ENCODE results near the gene OR5H14.
"Not testable (repeated sequence)": the region's sequence is repeated elsewhere in the genome, so short reads cannot be mapped to it uniquely, and the experiment has no call there.

The OR5H14 gene

GRCh38 chr3:98147179-98147578 lies at the start of gene OR5H14:
OR5H14 (plus strand) TSS chr3:98147479; CDS start chr3:98149386, 1,907 bp downstream.
- DNase-seq (ENCODE audit: low read depth in 2 of 2): no peak

- DNase-seq (ENCODE audit: low read depth in 2 of 2): no peak
Measured at GRCh38 chr3:98099848-98100247, 47.4 kb upstream of the OR5H14 start.

DNA sequence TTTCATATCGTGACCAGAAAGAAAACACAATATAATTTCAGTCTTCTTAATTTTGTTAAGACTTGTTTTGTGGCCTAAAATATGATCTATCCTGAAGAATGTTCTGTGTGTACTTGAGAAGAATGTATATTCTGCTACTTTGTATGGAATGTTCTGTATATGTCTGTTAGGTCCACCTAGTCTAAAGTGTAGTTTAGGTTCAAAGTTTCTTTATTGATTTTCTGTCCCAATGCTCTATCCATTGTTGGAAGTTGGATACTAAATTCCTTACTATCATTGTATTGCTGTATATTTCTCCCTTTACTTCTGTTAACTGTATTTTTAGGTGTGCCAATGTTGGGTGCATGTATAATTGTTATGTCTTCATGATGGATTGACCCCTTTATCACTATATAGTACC lies 39.1 kb upstream of the OR5H14 start:
- DNase-seq (ENCODE audit: low read depth in 2 of 2): no peak

- no peak for DNase-seq (ENCODE audit: low read depth in 2 of 2)
Measured at GRCh38 chr3:98109807-98110549, 37.3 kb upstream of the OR5H14 start.

GRCh38 chr3:98110550-98110908 lies 36.8 kb upstream of the OR5H14 start:
- no peak for DNase-seq (ENCODE audit: low read depth in 2 of 2)

DNA sequence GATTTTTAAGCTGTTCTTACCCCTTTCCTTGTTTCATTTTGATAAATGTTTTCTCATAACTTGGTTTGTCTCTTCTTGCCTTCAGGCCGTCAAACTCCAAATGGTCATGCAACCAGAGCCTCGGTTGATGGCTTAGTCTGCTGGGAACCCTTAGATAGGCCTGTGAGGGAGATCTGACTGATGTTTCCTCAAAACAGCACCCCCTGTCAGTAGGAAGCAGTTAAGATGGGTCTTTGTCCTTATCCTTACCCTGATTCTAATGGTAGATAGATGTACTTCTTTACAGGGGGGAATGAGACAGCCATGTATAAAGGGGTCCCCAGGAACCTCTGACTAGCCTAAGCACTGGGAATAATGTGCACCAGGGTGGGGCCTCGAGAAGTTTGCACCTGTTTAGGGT lies 33.0 kb upstream of the OR5H14 start:
- no peak for DNase-seq (ENCODE audit: low read depth in 2 of 2)

DNA sequence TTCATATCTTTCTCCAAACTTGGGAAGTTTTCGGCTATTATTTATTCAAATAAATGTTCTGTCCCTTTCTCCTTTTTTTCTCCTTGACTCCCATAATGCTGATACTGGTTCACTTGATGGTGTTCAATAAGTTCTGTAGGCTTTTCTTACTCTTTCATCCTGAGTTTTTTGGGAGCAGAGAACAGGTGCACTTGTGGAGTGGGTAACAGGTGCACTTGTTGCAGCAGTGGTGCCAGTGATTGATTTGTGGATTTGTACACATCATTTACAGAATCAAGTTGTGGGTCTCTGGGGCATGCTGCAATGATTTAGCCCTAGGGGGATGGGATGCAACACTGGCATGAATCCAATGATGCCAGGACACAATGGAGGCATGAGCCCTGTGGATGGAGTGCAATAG lies 31.6 kb upstream of the OR5H14 start:
- no peak for DNase-seq (ENCODE audit: low read depth in 2 of 2)

GRCh38 chr3:98130421-98130820 lies 16.9 kb upstream of the OR5H14 start, which contains the start of gene OR5H1:
OR5H1 (plus strand) TSS chr3:98130721; CDS start chr3:98132698, 1,977 bp downstream.
- no peak for DNase-seq (ENCODE audit: low read depth in 2 of 2)

DNA sequence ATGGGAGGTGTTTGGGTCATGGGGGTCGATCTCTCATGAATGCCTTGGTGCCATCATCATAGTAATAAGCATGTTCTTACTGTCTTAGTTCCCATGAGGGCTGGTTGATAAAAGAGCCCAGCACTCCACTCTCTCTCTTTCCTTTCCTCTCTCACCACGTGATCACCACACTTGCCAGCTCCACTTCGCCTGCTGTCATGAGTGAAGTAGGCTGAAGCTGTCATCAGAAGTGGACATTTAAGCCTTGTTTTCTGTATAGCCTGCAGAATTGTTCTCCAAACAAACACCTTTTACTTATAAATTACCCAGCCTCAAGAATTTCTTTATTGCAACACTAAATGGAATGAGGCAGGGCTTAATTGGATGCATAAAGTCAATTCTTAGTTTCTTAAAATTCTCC lies 10.6 kb upstream of the OR5H14 start:
- no peak for DNase-seq (ENCODE audit: low read depth in 2 of 2)

GRCh38 chr3:98137826-98138557 lies 9.3 kb upstream of the OR5H14 start:
- not testable (repeated sequence) for DNase-seq (ENCODE audit: low read depth in 2 of 2)

DNA sequence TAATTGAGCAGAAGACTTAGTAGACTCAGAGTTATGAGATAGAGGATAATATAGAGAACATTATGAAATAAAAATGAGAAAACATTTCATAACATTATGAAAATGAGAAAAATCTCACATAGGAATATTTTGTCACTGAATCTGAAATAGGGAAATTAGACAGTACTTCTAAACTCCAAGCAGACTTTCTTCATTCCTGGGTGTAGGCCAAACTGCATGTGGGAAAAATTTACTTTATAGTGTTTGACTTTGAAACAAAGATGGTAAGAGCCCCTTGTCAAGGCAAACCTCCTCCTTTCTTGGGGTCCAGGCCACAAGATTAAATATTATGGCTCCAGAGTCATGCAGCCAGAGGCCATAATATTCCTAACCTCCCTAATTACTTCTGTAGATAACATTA lies 6.7 kb upstream of the OR5H14 start:
- DNase-seq (ENCODE audit: low read depth in 2 of 2): no peak

- DNase-seq (ENCODE audit: low read depth in 2 of 2): no peak
Measured at GRCh38 chr3:98148751-98149150, 1.5 kb downstream of the OR5H14 start.

- not testable (repeated sequence) for DNase-seq (ENCODE audit: low read depth in 2 of 2)
Measured at GRCh38 chr3:98149456-98149855, 2.2 kb downstream of the OR5H14 start.

DNA sequence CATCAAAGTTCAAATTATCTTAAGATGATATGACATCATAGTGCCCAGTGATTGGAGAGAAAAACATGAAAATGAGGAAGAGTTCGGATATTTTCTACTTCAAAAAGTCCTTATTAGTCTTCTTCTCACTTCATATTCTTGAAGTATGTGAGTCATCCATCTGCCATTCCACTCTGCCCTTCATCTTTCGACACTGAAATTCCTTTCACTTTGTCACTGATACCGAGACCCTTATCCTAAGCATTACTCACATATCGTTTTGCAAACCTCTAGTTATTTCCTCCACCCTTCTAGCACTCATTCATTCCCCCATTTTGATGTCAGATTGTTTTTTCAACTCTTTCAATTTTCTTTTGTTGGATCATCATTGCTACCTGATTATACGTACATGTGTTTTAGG lies 4.0 kb downstream of the OR5H14 start:
- no peak for DNase-seq (ENCODE audit: low read depth in 2 of 2)

GRCh38 chr3:98166396-98166795 lies 19.1 kb downstream of the OR5H14 start, which contains the start of gene OR5H15:
OR5H15 (plus strand) TSS chr3:98166696; CDS start chr3:98168700, 2,004 bp downstream.
- DNase-seq (ENCODE audit: low read depth in 2 of 2): no peak

DNA sequence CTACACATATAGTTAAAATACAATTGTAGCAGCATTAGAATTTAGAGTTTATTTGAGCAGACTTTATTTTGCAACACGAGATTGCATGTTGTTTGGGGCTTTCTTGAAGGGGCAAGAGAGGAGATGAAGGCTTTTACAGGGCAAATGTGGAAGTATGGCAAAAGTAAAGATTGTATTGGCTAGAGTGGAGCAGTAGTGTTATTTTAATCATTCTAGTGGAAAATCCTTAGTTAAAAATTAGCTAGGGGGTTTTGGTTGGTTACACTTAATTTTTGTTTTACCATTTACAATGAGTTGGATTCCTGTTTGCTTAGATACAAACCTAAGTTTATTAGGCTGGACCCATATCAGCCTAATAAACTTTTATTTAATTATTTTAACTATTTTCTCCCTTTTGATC lies 23.8 kb downstream of the OR5H14 start:
- no peak for DNase-seq (ENCODE audit: low read depth in 2 of 2)

- DNase-seq (ENCODE audit: low read depth in 2 of 2): no peak
Measured at GRCh38 chr3:98172621-98173020, 25.3 kb downstream of the OR5H14 start.

- no peak for DNase-seq (ENCODE audit: low read depth in 2 of 2)
Measured at GRCh38 chr3:98180319-98180890, 33.1 kb downstream of the OR5H14 start.

DNA sequence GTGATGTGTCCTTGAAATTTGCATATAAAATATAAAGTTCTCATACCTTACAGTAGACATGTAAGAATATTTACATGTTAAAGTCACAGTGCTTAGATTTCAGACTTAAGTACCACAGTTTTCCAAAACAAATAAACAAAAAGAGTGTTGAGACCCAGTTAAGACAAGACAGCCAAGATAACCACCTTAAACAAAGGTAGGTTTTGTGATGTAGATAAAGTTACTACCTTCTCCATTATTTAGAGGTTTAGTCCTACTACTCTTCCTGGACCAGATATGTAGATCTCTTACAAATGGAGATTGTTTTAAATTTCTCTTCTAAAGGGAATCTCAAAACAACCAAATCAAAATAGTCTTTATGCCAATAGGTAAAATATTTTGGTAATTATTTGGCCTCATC lies 34.9 kb downstream of the OR5H14 start:
- no peak for DNase-seq (ENCODE audit: low read depth in 2 of 2)

GRCh38 chr3:98185180-98185579 lies 37.9 kb downstream of the OR5H14 start:
- no peak for DNase-seq (ENCODE audit: low read depth in 2 of 2)

DNA sequence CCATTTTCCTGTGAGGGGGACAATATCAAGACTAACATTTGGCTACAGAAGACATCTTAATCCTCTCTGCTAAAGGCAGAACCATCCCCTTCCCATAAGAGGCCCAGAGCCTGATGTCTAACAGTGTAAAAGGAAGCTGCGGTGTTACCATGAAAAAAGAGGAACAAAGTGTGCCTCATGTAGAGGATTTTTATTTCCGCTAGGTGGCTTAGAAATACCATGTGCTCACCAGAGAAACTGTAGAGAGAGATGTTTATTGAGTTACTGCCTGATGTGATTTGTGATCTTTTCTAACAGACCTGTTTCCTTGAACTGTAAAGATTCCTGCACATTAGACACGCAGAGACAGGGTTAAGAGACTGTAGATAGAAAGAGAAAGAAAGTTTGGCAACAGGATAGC lies 41.3 kb downstream of the OR5H14 start:
- no peak for DNase-seq (ENCODE audit: low read depth in 2 of 2)

GRCh38 chr3:98190911-98191310 lies 43.6 kb downstream of the OR5H14 start:
- not testable (repeated sequence) for DNase-seq (ENCODE audit: low read depth in 2 of 2)

- DNase-seq (ENCODE audit: low read depth in 2 of 2): not testable (repeated sequence)
Measured at GRCh38 chr3:98196293-98196692, 49.0 kb downstream of the OR5H14 start.

Data from fibroblast of skin of left biceps (primary cell).